ENCODE data around the gene TPD52L3. TPM values are rescaled to one million over a fixed set of nuclear protein-coding genes. Genes with fewer than 3 reads are reported as not detected.

TPD52L3 gene
- total RNA-seq, 1 donor from 2014 or later = not detected

Other genes with a start within 250 kb of the TPD52L3 start
- gene IL33, start 112.6 kb upstream of the TPD52L3 start, total RNA-seq = 19.1 TPM
- gene UHRF2, start 84.8 kb downstream of the TPD52L3 start, total RNA-seq = 16.4 TPM